Glutamatergic neuron (in vitro differentiated cells): ENCODE measurements around the gene BCDIN3D. TPM values are rescaled to one million over a fixed set of nuclear protein-coding genes. Genes with fewer than 3 reads are reported as not detected.

ENCODE experiments used
- DNase-seq: peaks from one replicate; pipeline ENCODE4 v3.0.0; 2022
- H3K27ac Mint-ChIP-seq: one replicate; pipeline ENCODE4 v1.8.0; 2020; ENCODE audit warnings: mild to moderate bottlenecking, mixed read lengths, inconsistent platforms; ENCODE audit not compliant: unreplicated experiment
- H3K27me3 Mint-ChIP-seq: one replicate; pipeline ENCODE4 v1.8.0; 2020; ENCODE audit warnings: mild to moderate bottlenecking, moderate library complexity, mixed read lengths, inconsistent platforms; ENCODE audit not compliant: unreplicated experiment
- H3K36me3 Mint-ChIP-seq: one replicate; pipeline ENCODE4 v1.8.0; 2020; ENCODE audit warnings: mild to moderate bottlenecking, mixed read lengths, inconsistent platforms; ENCODE audit not compliant: unreplicated experiment
- H3K4me1 Mint-ChIP-seq: one replicate; pipeline ENCODE4 v1.8.0; 2020; ENCODE audit warnings: mild to moderate bottlenecking, low read depth, mixed read lengths, inconsistent platforms; ENCODE audit not compliant: unreplicated experiment
- H3K4me3 Mint-ChIP-seq: one replicate; pipeline ENCODE4 v1.8.0; 2020; ENCODE audit warnings: mild to moderate bottlenecking, mixed read lengths, inconsistent platforms; ENCODE audit not compliant: unreplicated experiment
- H3K9me3 Mint-ChIP-seq: one replicate; pipeline ENCODE4 v1.8.0; 2020; ENCODE audit warnings: mild to moderate bottlenecking, moderate library complexity, mixed read lengths, inconsistent platforms; ENCODE audit not compliant: unreplicated experiment
- long read RNA-seq: library from polyadenylated mRNA; unstranded; transcript quantifications from one replicate; pipeline ENCODE4 v2.0.0, GENCODE V29; 2020; ENCODE audit not compliant: unreplicated experiment
- total RNA-seq: library from RNA; stranded (reverse); fragmentation: NEBNext Ultra II Directional; extraction: Animal tissue kit (Norgen Biotek cat#: 25700); gene quantifications from one replicate; pipeline ENCODE4 v1.2.1, GENCODE V29; 2021; ENCODE audit not compliant: unreplicated experiment
- TF ChIP-seq, protein P1 (sequence below): fragments of 200-600 bp; sonication (generic); IDR thresholded peaks from one replicate; pipeline ENCODE4 v1.5.0; 2021; ENCODE audit not compliant: partially characterized antibody, unreplicated experiment

Gene BCDIN3D, protein sequence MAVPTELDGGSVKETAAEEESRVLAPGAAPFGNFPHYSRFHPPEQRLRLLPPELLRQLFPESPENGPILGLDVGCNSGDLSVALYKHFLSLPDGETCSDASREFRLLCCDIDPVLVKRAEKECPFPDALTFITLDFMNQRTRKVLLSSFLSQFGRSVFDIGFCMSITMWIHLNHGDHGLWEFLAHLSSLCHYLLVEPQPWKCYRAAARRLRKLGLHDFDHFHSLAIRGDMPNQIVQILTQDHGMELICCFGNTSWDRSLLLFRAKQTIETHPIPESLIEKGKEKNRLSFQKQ
- 5.9 TPM for total RNA-seq
- long read RNA-seq, partial matches to known transcripts, result 0 of 6 reads
- long read RNA-seq, other reads (novel, unspliced or antisense), result 2 of 6 reads

DNA sequence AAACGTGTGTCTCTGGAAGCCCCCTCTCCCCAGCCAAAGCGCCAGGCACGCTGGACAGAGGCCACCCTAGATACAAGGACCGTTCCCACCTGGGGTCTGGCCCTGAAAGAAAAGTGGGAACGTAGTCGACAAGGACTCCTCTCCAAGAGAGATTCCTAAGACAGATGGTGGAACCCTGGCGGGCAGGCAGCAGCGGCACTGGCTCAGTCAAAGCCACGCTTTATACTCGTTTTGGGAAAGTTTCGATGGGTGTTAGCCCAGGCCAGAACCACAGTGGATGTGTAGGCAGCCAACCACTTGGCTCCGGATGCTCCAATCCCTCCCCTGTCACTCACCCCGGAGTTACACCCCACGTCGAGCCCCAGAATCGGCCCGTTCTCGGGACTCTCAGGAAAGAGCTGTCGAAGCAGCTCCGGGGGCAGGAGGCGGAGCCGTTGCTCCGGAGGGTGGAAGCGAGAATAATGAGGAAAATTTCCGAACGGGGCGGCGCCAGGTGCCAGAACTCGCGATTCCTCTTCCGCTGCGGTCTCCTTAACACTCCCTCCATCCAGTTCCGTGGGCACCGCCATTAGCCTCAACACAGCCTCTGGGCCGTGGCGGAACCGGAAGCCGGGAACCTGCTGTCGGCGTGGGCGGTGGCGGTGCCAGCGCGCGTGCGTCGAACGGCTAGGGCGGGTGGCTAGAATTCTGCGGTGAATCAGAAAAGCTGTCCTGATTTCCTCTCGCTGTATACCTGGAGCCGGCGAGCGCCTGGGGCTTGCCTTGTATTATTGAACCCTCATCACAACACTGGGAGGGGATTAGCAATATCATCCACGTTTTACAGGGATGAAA lies at the start of gene BCDIN3D:
Gene BCDIN3D (minus strand): TSS at position 588 of the 834 bp plus-strand sequence. CDS start 19 bp downstream, at position 569.
- Mint-ChIP-seq H3K4me1 (peaks cover 8% of the 10 kb centered on the region), H3K27me3 (peaks cover 5% of the 10 kb centered on the region), H3K27ac (peak within 1 kb of the TSS; percentile 98), H3K36me3 (no peaks in the 10 kb centered on the region), H3K4me3 (peak within 1 kb of the TSS; percentile 99), H3K9me3 (peaks cover 3% of the 10 kb centered on the region)
- TF ChIP-seq, protein P1, sequence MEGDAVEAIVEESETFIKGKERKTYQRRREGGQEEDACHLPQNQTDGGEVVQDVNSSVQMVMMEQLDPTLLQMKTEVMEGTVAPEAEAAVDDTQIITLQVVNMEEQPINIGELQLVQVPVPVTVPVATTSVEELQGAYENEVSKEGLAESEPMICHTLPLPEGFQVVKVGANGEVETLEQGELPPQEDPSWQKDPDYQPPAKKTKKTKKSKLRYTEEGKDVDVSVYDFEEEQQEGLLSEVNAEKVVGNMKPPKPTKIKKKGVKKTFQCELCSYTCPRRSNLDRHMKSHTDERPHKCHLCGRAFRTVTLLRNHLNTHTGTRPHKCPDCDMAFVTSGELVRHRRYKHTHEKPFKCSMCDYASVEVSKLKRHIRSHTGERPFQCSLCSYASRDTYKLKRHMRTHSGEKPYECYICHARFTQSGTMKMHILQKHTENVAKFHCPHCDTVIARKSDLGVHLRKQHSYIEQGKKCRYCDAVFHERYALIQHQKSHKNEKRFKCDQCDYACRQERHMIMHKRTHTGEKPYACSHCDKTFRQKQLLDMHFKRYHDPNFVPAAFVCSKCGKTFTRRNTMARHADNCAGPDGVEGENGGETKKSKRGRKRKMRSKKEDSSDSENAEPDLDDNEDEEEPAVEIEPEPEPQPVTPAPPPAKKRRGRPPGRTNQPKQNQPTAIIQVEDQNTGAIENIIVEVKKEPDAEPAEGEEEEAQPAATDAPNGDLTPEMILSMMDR, result no peak
- peak; percentile 91 for DNase-seq

DNA sequence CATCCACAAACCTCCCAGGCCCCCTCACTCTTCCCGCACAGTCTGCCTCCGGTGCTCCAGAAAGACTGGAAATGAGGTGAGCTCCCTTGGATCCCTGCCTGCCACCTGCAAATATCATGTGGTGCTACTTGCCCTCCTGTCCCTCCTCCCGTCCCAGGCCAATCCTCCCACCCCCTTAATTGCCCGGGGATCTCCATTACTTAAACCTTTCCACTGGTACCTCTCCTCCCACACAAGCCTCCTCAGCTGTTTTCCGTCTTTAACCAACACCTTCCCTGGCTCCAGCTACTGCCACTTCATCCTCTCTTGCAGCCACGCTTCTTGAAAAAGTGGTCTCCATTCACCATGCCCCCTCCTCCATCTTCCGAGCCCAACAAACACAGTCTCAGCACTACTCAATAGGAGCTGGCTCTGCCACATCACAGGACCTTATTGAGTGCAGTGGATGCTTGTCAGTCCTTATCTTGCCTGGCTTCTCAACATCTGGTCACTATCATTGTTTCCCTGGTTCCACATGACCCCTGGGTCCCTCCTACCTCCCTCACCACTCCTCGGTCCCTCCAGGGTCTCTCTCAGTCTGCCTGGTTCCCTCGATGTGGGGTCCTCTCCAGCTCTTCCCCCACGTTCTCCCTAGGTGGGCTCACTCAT lies 49.3 kb upstream of the BCDIN3D start:
- Mint-ChIP-seq H3K4me3 (no peak overlapping the region), H3K9me3 (peaks cover 8% of the 10 kb centered on the region), H3K27ac (no peak overlapping the region), H3K27me3 (peaks cover 12% of the 10 kb centered on the region), H3K4me1 (peaks cover 3% of the 10 kb centered on the region), H3K36me3 (no peaks in the 10 kb centered on the region)
- no peak for DNase-seq
- TF ChIP-seq, protein P1, result no peak

DNA sequence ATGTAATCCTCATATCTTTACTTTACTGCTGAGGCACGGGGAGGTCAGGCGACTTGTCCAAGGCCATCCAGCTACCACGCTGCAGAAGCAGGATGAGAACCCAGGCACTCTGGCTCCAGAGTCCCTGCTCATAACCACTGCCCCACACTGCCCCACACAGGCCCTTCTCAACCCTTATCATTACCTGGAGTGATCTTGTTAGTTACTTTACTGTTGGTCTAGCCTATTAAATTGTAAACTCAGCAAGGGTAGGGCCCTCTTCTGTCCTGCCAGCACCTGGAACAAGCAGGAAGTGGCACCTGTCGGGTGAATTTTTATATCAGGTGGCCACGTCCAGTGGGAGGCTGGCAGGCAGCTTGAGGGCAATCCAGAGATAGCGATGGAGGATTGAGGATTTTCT lies 48.6 kb upstream of the BCDIN3D start:
- Mint-ChIP-seq H3K27me3 (peaks cover 12% of the 10 kb centered on the region), H3K27ac (no peak overlapping the region), H3K36me3 (no peaks in the 10 kb centered on the region), H3K9me3 (peaks cover 8% of the 10 kb centered on the region), H3K4me3 (no peak overlapping the region), H3K4me1 (peaks cover 3% of the 10 kb centered on the region)
- no peak for DNase-seq
- TF ChIP-seq, protein P1, result no peak

DNA sequence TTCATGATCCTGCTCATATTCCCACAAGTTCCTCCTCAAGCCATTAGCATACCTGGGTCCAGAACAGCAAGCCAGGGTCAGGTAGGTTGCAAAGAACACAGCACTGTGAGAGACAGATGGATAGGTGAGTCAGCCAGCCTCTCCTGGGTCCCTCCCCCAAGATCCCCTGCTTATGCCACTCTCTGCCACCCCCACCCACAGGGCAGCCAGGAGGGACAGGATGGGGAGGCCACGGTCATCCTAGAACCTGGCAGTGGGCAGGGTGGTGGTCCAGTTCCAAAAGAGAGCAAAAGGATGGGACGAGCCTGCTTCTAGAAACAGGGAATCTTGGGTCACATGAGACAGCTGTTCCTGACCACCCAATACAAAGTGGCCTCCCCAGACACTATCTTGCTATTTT lies 48.1 kb upstream of the BCDIN3D start:
- Mint-ChIP-seq H3K4me1 (peaks cover 3% of the 10 kb centered on the region), H3K27ac (no peak overlapping the region), H3K9me3 (peaks cover 8% of the 10 kb centered on the region), H3K27me3 (peaks cover 12% of the 10 kb centered on the region), H3K4me3 (no peak overlapping the region), H3K36me3 (no peaks in the 10 kb centered on the region)
- TF ChIP-seq, protein P1, result no peak
- no peak for DNase-seq
